ENCODE data around the gene KLF13. TPM values are rescaled to one million over a fixed set of nuclear protein-coding genes. Genes with fewer than 3 reads are reported as not detected.

The KLF13 gene
- total RNA-seq, 1 experiment from 2014 or later: 14.1 TPM

DNA sequence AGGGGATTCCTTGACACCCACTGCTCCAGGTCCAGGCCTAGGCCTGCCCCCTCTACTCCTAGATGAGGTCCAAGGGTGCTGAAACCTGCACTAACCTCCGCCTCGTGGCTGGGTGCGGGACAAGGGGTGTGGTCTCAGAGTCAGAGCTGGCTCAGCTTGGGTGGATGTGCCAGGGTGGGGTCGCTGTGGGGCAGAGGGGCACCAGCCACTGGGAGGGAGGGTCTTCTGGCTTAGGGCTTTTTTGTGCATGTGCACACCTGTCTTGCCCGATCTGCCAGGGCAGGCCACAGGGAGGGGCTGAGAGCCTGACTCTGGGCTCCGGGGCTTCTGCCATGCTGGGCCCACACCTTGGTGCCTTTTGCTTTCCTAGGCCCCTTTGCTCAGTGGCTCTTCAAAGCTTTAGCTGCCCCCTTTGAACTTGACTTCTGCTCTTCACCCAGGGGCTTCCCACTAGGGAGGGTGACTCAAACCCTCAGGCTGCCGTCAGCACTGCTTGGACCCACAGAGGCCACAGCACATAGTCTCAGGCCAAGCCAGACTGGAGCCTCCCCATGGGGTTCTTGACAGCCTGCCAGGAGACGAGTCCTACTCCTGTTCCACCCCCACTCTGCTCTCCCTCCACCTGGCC is 73.0 kb downstream of the KLF13 start:
- Mint-ChIP-seq H3K9me3 (ENCODE audit: low read depth, unreplicated experiment) (no peaks in the 10 kb centered on the region), H3K27ac (ENCODE audit: unreplicated experiment) (no peak overlapping the region), H3K4me3 (ENCODE audit: low read depth, unreplicated experiment) (no peak overlapping the region), H3K36me3 (ENCODE audit: insufficient read depth, unreplicated experiment) (no peaks in the 10 kb centered on the region), H3K27me3 (ENCODE audit: unreplicated experiment) (no peaks in the 10 kb centered on the region), H3K4me1 (ENCODE audit: low read depth, unreplicated experiment) (no peaks in the 10 kb centered on the region)
- TF ChIP-seq CTCF (IDR thresholded peaks at IDR 0.05; ENCODE audit: unreplicated experiment): no peak
- CTCF ChIA-PET: no interaction called here
- intact Hi-C loops (cut with micrococcal nuclease; ENCODE audit: unreplicated experiment): no loop called here
- DNase-seq: no peak
- BruUV-seq (replicated peaks): no TSS peak

GRCh38 chr15:31400222-31400927 is 73.7 kb downstream of the KLF13 start:
- BruUV-seq (replicated peaks): no TSS peak
- Mint-ChIP-seq H3K4me1 (ENCODE audit: low read depth, unreplicated experiment) (peaks cover 4% of the 10 kb centered on the region), H3K36me3 (ENCODE audit: insufficient read depth, unreplicated experiment) (no peaks in the 10 kb centered on the region), H3K9me3 (ENCODE audit: low read depth, unreplicated experiment) (no peaks in the 10 kb centered on the region), H3K27me3 (ENCODE audit: unreplicated experiment) (no peaks in the 10 kb centered on the region), H3K4me3 (ENCODE audit: low read depth, unreplicated experiment) (no peak overlapping the region), H3K27ac (ENCODE audit: unreplicated experiment) (no peak overlapping the region)
- intact Hi-C loops (cut with micrococcal nuclease; ENCODE audit: unreplicated experiment): no loop called here
- CTCF ChIA-PET: no interaction called here
- TF ChIP-seq CTCF (IDR thresholded peaks at IDR 0.05; ENCODE audit: unreplicated experiment): no peak
- no peak for DNase-seq

- no TSS peak for BruUV-seq (replicated peaks)
- CTCF ChIA-PET: no interaction called here
These were observed 74.6 kb downstream of the KLF13 start for GRCh38 chr15:31401282-31401681.

DNA sequence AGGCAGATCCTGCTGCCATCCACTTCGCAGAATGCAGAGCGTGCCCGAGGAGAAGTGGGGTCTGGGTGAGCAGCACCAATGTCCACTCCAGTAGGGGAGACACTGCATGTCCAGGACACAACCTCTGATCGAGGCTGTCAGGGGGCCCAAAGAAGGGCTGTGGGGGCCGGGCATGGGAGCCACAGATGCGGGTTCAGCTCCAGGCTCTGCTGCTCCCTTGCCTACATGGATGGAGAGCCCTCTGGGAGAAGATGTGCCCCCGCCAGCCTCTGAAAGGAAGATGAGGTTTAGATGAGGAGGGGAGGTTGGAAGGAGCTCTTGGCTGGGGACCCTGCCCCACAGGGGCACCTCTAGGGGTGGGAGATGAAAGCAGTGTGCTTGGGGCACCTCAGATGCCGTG is 75.4 kb downstream of the KLF13 start:
- DNase-seq: no peak
- no peak overlapping the region for H3K4me3 Mint-ChIP-seq (ENCODE audit: low read depth, unreplicated experiment)
- H3K9me3 Mint-ChIP-seq (ENCODE audit: low read depth, unreplicated experiment): peaks cover 3% of the 10 kb centered on the region
- intact Hi-C loops (cut with micrococcal nuclease; ENCODE audit: unreplicated experiment): no loop called here
- peaks cover 21% of the 10 kb centered on the region for H3K4me1 Mint-ChIP-seq (ENCODE audit: low read depth, unreplicated experiment)
- TF ChIP-seq CTCF (IDR thresholded peaks at IDR 0.05; ENCODE audit: unreplicated experiment): no peak
- no peak overlapping the region for H3K27ac Mint-ChIP-seq (ENCODE audit: unreplicated experiment)
- BruUV-seq (replicated peaks): no TSS peak
- H3K27me3 Mint-ChIP-seq (ENCODE audit: unreplicated experiment): no peaks in the 10 kb centered on the region
- CTCF ChIA-PET: no interaction called here
- H3K36me3 Mint-ChIP-seq (ENCODE audit: insufficient read depth, unreplicated experiment): peaks cover 5% of the 10 kb centered on the region

More at GRCh38 chr15:31401282-31401681, 74.6 kb downstream of the KLF13 start:
- DNase-seq: no peak
- Mint-ChIP-seq H3K4me1 (ENCODE audit: low read depth, unreplicated experiment) (peaks cover 13% of the 10 kb centered on the region), H3K9me3 (ENCODE audit: low read depth, unreplicated experiment) (peaks cover 3% of the 10 kb centered on the region), H3K27ac (ENCODE audit: unreplicated experiment) (no peak overlapping the region), H3K27me3 (ENCODE audit: unreplicated experiment) (no peaks in the 10 kb centered on the region), H3K4me3 (ENCODE audit: low read depth, unreplicated experiment) (no peak overlapping the region), H3K36me3 (ENCODE audit: insufficient read depth, unreplicated experiment) (peaks cover 5% of the 10 kb centered on the region)
- intact Hi-C loops (cut with micrococcal nuclease; ENCODE audit: unreplicated experiment): no loop called here
- TF ChIP-seq CTCF (IDR thresholded peaks at IDR 0.05; ENCODE audit: unreplicated experiment): no peak
